Lower leg skin (tissue), 3 donors: Measurements from ENCODE around the gene PDCD1.

Source experiments
- POLR2A ChIP-seq, 2 donors: fragments of 450-650 bp; IDR thresholded peaks; one replicate each; pipeline ENCODE4 v1.6.1; 2016 to 2017; ENCODE audit warnings: antibody characterized with exemption in 2 of 2, mild to moderate bottlenecking in 1 of 2, moderate library complexity in 1 of 2
- TF ChIP-seq, protein P1 (sequence below), 3 donors: fragments of 450-650 bp; IDR thresholded peaks; one replicate each; pipeline ENCODE4 v1.5.1; 2016; ENCODE audit warnings: antibody characterized with exemption in 3 of 3, mild to moderate bottlenecking in 3 of 3, moderate library complexity in 2 of 3

DNA sequence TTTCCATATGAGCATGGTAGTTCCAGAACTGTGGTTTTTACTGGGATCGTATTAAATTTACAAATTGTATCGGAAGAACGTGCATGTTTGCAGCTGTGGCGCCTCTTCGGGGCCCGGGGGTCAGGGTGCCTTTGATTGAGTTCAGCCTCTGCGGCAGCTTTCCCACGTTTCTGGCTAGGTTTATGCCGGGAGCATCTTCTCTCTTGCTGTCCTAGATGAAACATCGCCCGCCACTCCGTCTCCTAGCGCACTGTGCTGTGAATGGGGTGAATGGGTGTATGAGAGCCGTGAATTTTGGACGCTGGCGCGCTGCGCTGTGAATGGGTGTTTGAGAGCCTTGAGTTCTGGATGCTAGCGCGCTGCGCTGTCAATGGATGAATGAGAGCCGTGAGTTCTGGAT, 12.3 kb downstream of the PDCD1 start:
- TF ChIP-seq, protein P1, sequence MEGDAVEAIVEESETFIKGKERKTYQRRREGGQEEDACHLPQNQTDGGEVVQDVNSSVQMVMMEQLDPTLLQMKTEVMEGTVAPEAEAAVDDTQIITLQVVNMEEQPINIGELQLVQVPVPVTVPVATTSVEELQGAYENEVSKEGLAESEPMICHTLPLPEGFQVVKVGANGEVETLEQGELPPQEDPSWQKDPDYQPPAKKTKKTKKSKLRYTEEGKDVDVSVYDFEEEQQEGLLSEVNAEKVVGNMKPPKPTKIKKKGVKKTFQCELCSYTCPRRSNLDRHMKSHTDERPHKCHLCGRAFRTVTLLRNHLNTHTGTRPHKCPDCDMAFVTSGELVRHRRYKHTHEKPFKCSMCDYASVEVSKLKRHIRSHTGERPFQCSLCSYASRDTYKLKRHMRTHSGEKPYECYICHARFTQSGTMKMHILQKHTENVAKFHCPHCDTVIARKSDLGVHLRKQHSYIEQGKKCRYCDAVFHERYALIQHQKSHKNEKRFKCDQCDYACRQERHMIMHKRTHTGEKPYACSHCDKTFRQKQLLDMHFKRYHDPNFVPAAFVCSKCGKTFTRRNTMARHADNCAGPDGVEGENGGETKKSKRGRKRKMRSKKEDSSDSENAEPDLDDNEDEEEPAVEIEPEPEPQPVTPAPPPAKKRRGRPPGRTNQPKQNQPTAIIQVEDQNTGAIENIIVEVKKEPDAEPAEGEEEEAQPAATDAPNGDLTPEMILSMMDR (IDR thresholded peaks at IDR 0.05) = no peak
- no peak for TF ChIP-seq POLR2A (IDR thresholded peaks at IDR 0.05)
